Measurements from ENCODE around the gene ASPA. TPM values are rescaled to one million over a fixed set of nuclear protein-coding genes. Genes with fewer than 3 reads are reported as not detected.
A peak's percentile ranks its signal among the peaks of the same experiment; 100 is the strongest.

The ASPA gene
- polyA plus RNA-seq, 3 donors from 2014 or later: not detected

DNA sequence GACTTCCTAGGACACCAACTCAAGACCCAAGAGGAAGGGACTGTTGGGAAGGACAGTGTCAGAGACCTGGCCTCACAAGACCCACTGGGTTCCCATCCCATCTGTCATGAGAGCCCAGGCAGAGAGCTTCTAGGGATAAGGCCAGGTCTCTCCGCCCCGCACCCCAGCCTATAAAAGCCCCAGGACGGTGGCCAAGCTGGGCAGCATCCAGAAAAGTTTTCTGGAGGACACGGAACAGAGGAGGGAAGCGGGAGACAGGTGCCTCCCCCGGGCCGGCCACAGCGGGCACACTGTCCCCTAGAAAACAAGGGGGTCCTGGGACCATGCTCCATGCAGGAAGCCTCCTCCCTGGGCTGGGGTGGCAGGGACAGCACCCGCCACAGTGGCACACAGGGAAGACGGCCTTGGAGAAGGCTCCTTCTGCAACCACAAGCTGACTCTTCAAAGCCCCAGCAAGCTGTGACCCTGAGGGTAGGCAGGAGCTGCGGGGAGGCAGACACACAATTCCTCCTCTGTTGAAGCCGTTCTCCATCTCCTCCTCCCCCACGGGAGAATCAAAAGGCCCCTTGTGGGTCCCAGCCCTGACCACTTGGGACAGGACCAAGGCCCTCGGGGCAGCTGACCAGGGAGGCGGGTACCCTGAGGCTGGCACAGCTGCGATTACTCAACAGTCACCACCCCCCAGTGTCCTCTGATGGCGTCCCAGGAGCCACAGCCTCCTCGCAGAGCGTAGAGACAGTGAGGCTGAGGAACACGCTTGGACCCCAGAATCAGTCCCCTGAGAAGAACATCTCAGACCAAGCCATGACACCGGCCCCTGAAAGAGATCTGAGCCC, 55.7 kb downstream of the ASPA start:
- no peaks in the 10 kb centered on the region for H3K9me3 Mint-ChIP-seq
- no peak for DNase-seq

GRCh38 chr17:3532106-3532858, 56.5 kb downstream of the ASPA start:
- no peak overlapping the region for H3K4me3 Mint-ChIP-seq
- H3K27me3 Mint-ChIP-seq (ENCODE audit: low read depth in 3 of 3): peaks cover 3 to 6% (median 4%) of the 10 kb centered on the region in 3 donors
- H3K27ac Mint-ChIP-seq: peak overlapping the region in 1 of 6 donors; percentile 57
- H3K36me3 Mint-ChIP-seq: peaks cover 4 to 17% (median 16%) of the 10 kb centered on the region in 3 donors
- peaks cover 10 to 17% of the 10 kb centered on the region in 2 donors for H3K4me1 Mint-ChIP-seq
- H3K9me3 Mint-ChIP-seq: no peaks in the 10 kb centered on the region
- DNase-seq: no peak

More for the DNA sequence above, 55.7 kb downstream of the ASPA start:
- Mint-ChIP-seq H3K4me3 (no peak overlapping the region), H3K36me3 (peaks cover 6 to 23% (median 19%) of the 10 kb centered on the region in 3 donors), H3K27me3 (ENCODE audit: low read depth in 3 of 3) (peaks cover 3 to 6% (median 4%) of the 10 kb centered on the region in 3 donors), H3K27ac (peak overlapping the region in 1 of 6 donors; percentile 57), H3K4me1 (peaks cover 10 to 17% of the 10 kb centered on the region in 2 donors)

GRCh38 chr17:3532859-3533142, 57.0 kb downstream of the ASPA start:
- Mint-ChIP-seq H3K9me3 (no peaks in the 10 kb centered on the region), H3K27me3 (ENCODE audit: low read depth in 3 of 3) (peaks cover 3 to 6% (median 4%) of the 10 kb centered on the region in 3 donors), H3K4me3 (peak overlapping the region in 1 of 5 donors; percentile 27), H3K27ac (peak overlapping the region in 1 of 6 donors; percentile 84), H3K4me1 (peaks cover 10 to 17% of the 10 kb centered on the region in 2 donors), H3K36me3 (peaks cover 0 to 12% (median 10%) of the 10 kb centered on the region in 3 donors)
- no peak for DNase-seq

GRCh38 chr17:3533752-3534151, 58.0 kb downstream of the ASPA start:
- Mint-ChIP-seq H3K27me3 (ENCODE audit: low read depth in 3 of 3) (peaks cover 3 to 6% (median 4%) of the 10 kb centered on the region in 3 donors), H3K27ac (peak overlapping the region in 2 of 6 donors; percentile 69 to 73), H3K4me1 (peaks cover 10 to 17% of the 10 kb centered on the region in 2 donors), H3K36me3 (peaks cover 0 to 8% (median 5%) of the 10 kb centered on the region in 3 donors), H3K9me3 (no peaks in the 10 kb centered on the region), H3K4me3 (peak overlapping the region in 1 of 5 donors; percentile 38)
- no peak for DNase-seq

GRCh38 chr17:3534881-3535252, 59.1 kb downstream of the ASPA start:
- Mint-ChIP-seq H3K36me3 (peaks cover 0 to 8% (median 4%) of the 10 kb centered on the region in 3 donors), H3K27ac (peak overlapping the region; percentile 23 to 93 (median 76)), H3K27me3 (ENCODE audit: low read depth in 3 of 3) (peaks cover 2 to 4% (median 3%) of the 10 kb centered on the region in 3 donors), H3K4me1 (peaks cover 11 to 17% of the 10 kb centered on the region in 2 donors), H3K4me3 (peak overlapping the region; percentile 57 to 78 (median 74)), H3K9me3 (no peaks in the 10 kb centered on the region)
- peak in 2 of 3 donors; percentile 14 to 35 for DNase-seq

DNA sequence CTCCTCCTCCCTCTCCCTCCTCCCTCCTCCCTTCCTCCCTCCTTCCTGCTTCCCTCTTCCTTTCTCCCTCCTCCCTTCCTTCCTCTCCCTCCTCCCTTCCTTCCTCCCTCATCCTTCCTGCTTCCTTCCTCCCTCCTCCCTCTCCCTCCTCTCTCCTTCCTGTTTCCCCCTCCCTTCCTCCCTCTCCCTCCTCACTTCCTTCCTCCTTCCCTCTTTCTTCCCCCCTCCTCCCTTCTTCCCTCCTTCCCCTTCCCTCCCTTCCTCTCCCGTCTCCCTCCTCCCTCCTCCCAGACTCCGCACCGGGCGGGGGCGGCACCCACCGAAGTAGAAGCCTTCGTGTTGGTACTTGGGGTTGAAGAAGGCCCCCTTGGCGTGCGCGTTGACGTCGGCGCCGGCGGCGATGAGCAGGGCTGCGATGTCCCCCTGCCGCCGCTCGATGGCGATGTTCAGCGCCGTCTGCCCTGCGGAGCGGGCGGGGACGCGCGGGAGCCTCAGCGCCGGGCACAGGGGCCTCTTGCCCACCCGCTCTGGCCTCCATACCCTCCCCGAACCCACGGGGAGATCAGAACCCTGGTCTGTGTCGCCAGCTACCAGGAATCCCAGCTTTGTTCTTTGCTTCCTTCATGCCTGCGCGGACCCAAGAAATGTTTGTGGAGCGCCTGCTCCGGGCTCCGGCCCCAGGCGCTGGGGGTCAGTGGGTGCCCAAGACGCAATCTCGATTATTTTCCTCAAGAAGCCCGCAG, 59.6 kb downstream of the ASPA start:
- Mint-ChIP-seq H3K27me3 (ENCODE audit: low read depth in 3 of 3) (peaks cover 2 to 4% (median 3%) of the 10 kb centered on the region in 3 donors), H3K9me3 (no peaks in the 10 kb centered on the region), H3K4me3 (peak overlapping the region; percentile 60 to 78 (median 74)), H3K27ac (peak overlapping the region in 5 of 6 donors; percentile 40 to 93 (median 79)), H3K4me1 (peaks cover 15 to 19% of the 10 kb centered on the region in 2 donors), H3K36me3 (peaks cover 0 to 8% (median 4%) of the 10 kb centered on the region in 3 donors)
- peak; percentile 59 to 71 (median 68) for DNase-seq

- peaks cover 15 to 19% of the 10 kb centered on the region in 2 donors for H3K4me1 Mint-ChIP-seq
- DNase-seq: no peak
- H3K9me3 Mint-ChIP-seq: no peaks in the 10 kb centered on the region
- peaks cover 0 to 8% (median 4%) of the 10 kb centered on the region in 3 donors for H3K36me3 Mint-ChIP-seq
- H3K27me3 Mint-ChIP-seq (ENCODE audit: low read depth in 3 of 3): peaks cover 2 to 4% (median 3%) of the 10 kb centered on the region in 3 donors
- H3K4me3 Mint-ChIP-seq: peak overlapping the region; percentile 41 to 78 (median 71)
- H3K27ac Mint-ChIP-seq: peak overlapping the region; percentile 3 to 87 (median 76)
Observed at GRCh38 chr17:3536716-3537115, 60.9 kb downstream of the ASPA start.

- H3K27me3 Mint-ChIP-seq (ENCODE audit: low read depth in 3 of 3): peaks cover 2 to 3% (median 3%) of the 10 kb centered on the region in 3 donors
- H3K36me3 Mint-ChIP-seq: no peaks in the 10 kb centered on the region
- no peak overlapping the region for H3K27ac Mint-ChIP-seq
- peaks cover 7 to 9% of the 10 kb centered on the region in 2 donors for H3K4me1 Mint-ChIP-seq
- H3K9me3 Mint-ChIP-seq: no peaks in the 10 kb centered on the region
- H3K4me3 Mint-ChIP-seq: no peak overlapping the region
- no peak for DNase-seq
Observed at GRCh38 chr17:3539881-3540540, 64.2 kb downstream of the ASPA start.

GRCh38 chr17:3542410-3543088, 66.8 kb downstream of the ASPA start:
- Mint-ChIP-seq H3K9me3 (no peaks in the 10 kb centered on the region), H3K4me1 (peaks cover 2 to 5% of the 10 kb centered on the region in 2 donors), H3K27ac (no peak overlapping the region), H3K36me3 (no peaks in the 10 kb centered on the region), H3K27me3 (ENCODE audit: low read depth in 3 of 3) (peaks cover 0 to 3% (median 3%) of the 10 kb centered on the region in 3 donors), H3K4me3 (no peak overlapping the region)
- DNase-seq: no peak

DNA sequence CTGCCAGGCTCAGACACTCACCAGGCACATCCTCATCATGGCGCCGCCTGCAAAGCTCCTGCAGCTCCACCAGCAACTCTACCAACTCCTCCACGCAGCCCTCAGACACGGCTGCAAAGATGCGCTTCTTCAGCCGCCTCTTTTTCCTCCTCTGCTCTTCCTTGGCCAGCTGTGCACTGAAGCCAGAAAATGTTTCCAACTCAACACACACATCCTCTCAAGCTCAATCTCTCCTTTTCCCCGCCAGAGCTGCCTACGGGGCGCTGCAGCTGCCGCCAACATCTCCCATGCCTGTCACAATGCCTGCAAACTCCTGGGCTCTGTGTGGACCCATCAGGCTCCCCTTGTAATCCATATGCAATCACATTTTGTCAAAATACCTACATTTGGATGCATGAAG, 67.7 kb downstream of the ASPA start:
- no peak overlapping the region for H3K4me3 Mint-ChIP-seq
- peaks cover 0 to 6% (median 3%) of the 10 kb centered on the region in 3 donors for H3K27me3 Mint-ChIP-seq (ENCODE audit: low read depth in 3 of 3)
- H3K27ac Mint-ChIP-seq: no peak overlapping the region
- H3K4me1 Mint-ChIP-seq: peaks cover 2 to 5% of the 10 kb centered on the region in 2 donors
- H3K36me3 Mint-ChIP-seq: no peaks in the 10 kb centered on the region
- H3K9me3 Mint-ChIP-seq: no peaks in the 10 kb centered on the region
- DNase-seq: no peak

- Mint-ChIP-seq H3K36me3 (no peaks in the 10 kb centered on the region), H3K27ac (no peak overlapping the region), H3K27me3 (ENCODE audit: low read depth in 3 of 3) (peaks cover 0 to 9% (median 3%) of the 10 kb centered on the region in 3 donors), H3K4me1 (peaks cover 2 to 5% of the 10 kb centered on the region in 2 donors), H3K4me3 (no peak overlapping the region), H3K9me3 (no peaks in the 10 kb centered on the region)
- no peak for DNase-seq
Observed at GRCh38 chr17:3544365-3544764, 68.6 kb downstream of the ASPA start.

GRCh38 chr17:3545151-3545550, 69.4 kb downstream of the ASPA start:
- no peak for DNase-seq
- Mint-ChIP-seq H3K9me3 (no peaks in the 10 kb centered on the region), H3K4me1 (peaks cover under 1 to 2% of the 10 kb centered on the region in 2 donors), H3K36me3 (no peaks in the 10 kb centered on the region), H3K4me3 (no peak overlapping the region), H3K27me3 (ENCODE audit: low read depth in 3 of 3) (peaks cover 0 to 11% (median 3%) of the 10 kb centered on the region in 3 donors), H3K27ac (no peak overlapping the region)

Data from immature natural killer cell (primary cell).